ENCODE results near the gene GALNTL6. TPM values are rescaled to one million over a fixed set of nuclear protein-coding genes. Genes with fewer than 3 reads are reported as not detected.

The GALNTL6 gene
- total RNA-seq, 6 donors from 2014 or later = 0.26 to 18.9 TPM; not detected in 4

GRCh38 chr4:171846232-171846631 is 33.0 kb downstream of the GALNTL6 start:
- Histone ChIP-seq H3K4me3 (no peak overlapping the region), H3K27ac (no peak overlapping the region), H3K36me3 (no peaks in the 10 kb centered on the region), H3K27me3 (no peaks in the 10 kb centered on the region), H3K4me1 (no peaks in the 10 kb centered on the region), H3K9me3 (no peaks in the 10 kb centered on the region)
- WGBS, 2 donors = 8 to 14% methylated on average over 2 of the region's 2 CpGs
- peak in 3 of 6 experiments; percentile 7 to 19 (median 12) for TF ChIP-seq CTCF (IDR thresholded peaks at IDR 0.05)
- no peak for TF ChIP-seq EP300 (IDR thresholded peaks at IDR 0.05)
- no peak for TF ChIP-seq POLR2A (IDR thresholded peaks at IDR 0.05)
- no peak for TF ChIP-seq POLR2AphosphoS5 (IDR thresholded peaks at IDR 0.05)
- no peak for ATAC-seq (ENCODE audit: low FRiP score in 2 of 2)
- DNase-seq = peak in 1 of 2 donors; percentile 21

- WGBS, 2 donors = 80 to 83% methylated on average over 2 of the region's 2 CpGs
- H3K4me1 ChIP-seq = no peaks in the 10 kb centered on the region
These were observed 33.7 kb downstream of the GALNTL6 start for GRCh38 chr4:171846893-171847292.

GRCh38 chr4:171847751-171848150 is 34.5 kb downstream of the GALNTL6 start:
- no peaks in the 10 kb centered on the region for H3K9me3 ChIP-seq
- DNase-seq (no peak), ATAC-seq (ENCODE audit: low FRiP score in 2 of 2) (no peak)
- WGBS, 2 donors = 70 to 89% methylated on average over 1 of the region's 1 CpG
- TF ChIP-seq EP300 (IDR thresholded peaks at IDR 0.05) (no peak), POLR2A (IDR thresholded peaks at IDR 0.05) (no peak), CTCF (IDR thresholded peaks at IDR 0.05) (no peak), POLR2AphosphoS5 (IDR thresholded peaks at IDR 0.05) (no peak)
- H3K4me3 ChIP-seq = no peak overlapping the region
- no peaks in the 10 kb centered on the region for H3K27me3 ChIP-seq
- H3K36me3 ChIP-seq = no peaks in the 10 kb centered on the region
- no peak overlapping the region for H3K27ac ChIP-seq
- H3K4me1 ChIP-seq = no peaks in the 10 kb centered on the region

More at GRCh38 chr4:171846893-171847292, 33.7 kb downstream of the GALNTL6 start:
- Histone ChIP-seq H3K36me3 (no peaks in the 10 kb centered on the region), H3K27me3 (no peaks in the 10 kb centered on the region), H3K27ac (no peak overlapping the region), H3K9me3 (no peaks in the 10 kb centered on the region), H3K4me3 (no peak overlapping the region)
- ATAC-seq (ENCODE audit: low FRiP score in 2 of 2) = no peak
- no peak for DNase-seq
- TF ChIP-seq EP300 (IDR thresholded peaks at IDR 0.05) (no peak), CTCF (IDR thresholded peaks at IDR 0.05) (no peak), POLR2A (IDR thresholded peaks at IDR 0.05) (no peak), POLR2AphosphoS5 (IDR thresholded peaks at IDR 0.05) (no peak)

- Histone ChIP-seq H3K36me3 (no peaks in the 10 kb centered on the region), H3K27me3 (no peaks in the 10 kb centered on the region), H3K9me3 (no peaks in the 10 kb centered on the region), H3K4me1 (no peaks in the 10 kb centered on the region), H3K27ac (no peak overlapping the region), H3K4me3 (no peak overlapping the region)
- no peak for ATAC-seq (ENCODE audit: low FRiP score in 2 of 2)
- no peak for TF ChIP-seq POLR2AphosphoS5 (IDR thresholded peaks at IDR 0.05)
- no peak for TF ChIP-seq POLR2A (IDR thresholded peaks at IDR 0.05)
- no peak for TF ChIP-seq EP300 (IDR thresholded peaks at IDR 0.05)
- TF ChIP-seq CTCF (IDR thresholded peaks at IDR 0.05) = no peak
- no peak for DNase-seq
- WGBS, 2 donors = 80 to 81% methylated on average over 8 of the region's 8 CpGs
These were observed 36.5 kb downstream of the GALNTL6 start for GRCh38 chr4:171849686-171850222.

- no peak for TF ChIP-seq CTCF (IDR thresholded peaks at IDR 0.05)
- no peak for TF ChIP-seq EP300 (IDR thresholded peaks at IDR 0.05)
- TF ChIP-seq POLR2A (IDR thresholded peaks at IDR 0.05) = no peak
- TF ChIP-seq POLR2AphosphoS5 (IDR thresholded peaks at IDR 0.05) = no peak
- Histone ChIP-seq H3K9me3 (no peaks in the 10 kb centered on the region), H3K27ac (no peak overlapping the region), H3K36me3 (no peaks in the 10 kb centered on the region), H3K4me3 (no peak overlapping the region), H3K27me3 (no peaks in the 10 kb centered on the region), H3K4me1 (no peaks in the 10 kb centered on the region)
- ATAC-seq (ENCODE audit: low FRiP score in 2 of 2) = no peak
- DNase-seq = no peak
These were observed 38.1 kb downstream of the GALNTL6 start for GRCh38 chr4:171851295-171851694.
